ENCODE data around the gene CDH13. TPM values are rescaled to one million over a fixed set of nuclear protein-coding genes. Genes with fewer than 3 reads are reported as not detected.

CDH13 gene
- total RNA-seq, 1 donor from 2014 or later: 2.3 TPM

GRCh38 chr16:83603723-83604570 is 977.2 kb downstream of the CDH13 start:
- Mint-ChIP-seq H3K9me3 (ENCODE audit: unreplicated experiment) (no peaks in the 10 kb centered on the region), H3K27ac (ENCODE audit: unreplicated experiment) (no peak overlapping the region), H3K27me3 (ENCODE audit: unreplicated experiment) (no peaks in the 10 kb centered on the region), H3K4me1 (ENCODE audit: unreplicated experiment) (peaks cover 13% of the 10 kb centered on the region), H3K36me3 (ENCODE audit: low read depth, unreplicated experiment) (no peaks in the 10 kb centered on the region), H3K4me3 (ENCODE audit: unreplicated experiment) (no peak overlapping the region)
- TF ChIP-seq, protein P1, sequence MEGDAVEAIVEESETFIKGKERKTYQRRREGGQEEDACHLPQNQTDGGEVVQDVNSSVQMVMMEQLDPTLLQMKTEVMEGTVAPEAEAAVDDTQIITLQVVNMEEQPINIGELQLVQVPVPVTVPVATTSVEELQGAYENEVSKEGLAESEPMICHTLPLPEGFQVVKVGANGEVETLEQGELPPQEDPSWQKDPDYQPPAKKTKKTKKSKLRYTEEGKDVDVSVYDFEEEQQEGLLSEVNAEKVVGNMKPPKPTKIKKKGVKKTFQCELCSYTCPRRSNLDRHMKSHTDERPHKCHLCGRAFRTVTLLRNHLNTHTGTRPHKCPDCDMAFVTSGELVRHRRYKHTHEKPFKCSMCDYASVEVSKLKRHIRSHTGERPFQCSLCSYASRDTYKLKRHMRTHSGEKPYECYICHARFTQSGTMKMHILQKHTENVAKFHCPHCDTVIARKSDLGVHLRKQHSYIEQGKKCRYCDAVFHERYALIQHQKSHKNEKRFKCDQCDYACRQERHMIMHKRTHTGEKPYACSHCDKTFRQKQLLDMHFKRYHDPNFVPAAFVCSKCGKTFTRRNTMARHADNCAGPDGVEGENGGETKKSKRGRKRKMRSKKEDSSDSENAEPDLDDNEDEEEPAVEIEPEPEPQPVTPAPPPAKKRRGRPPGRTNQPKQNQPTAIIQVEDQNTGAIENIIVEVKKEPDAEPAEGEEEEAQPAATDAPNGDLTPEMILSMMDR (IDR thresholded peaks at IDR 0.05; ENCODE audit: unreplicated experiment): no peak
- no peak for DNase-seq (ENCODE audit: low spot score)

GRCh38 chr16:83606486-83607030 is 979.8 kb downstream of the CDH13 start:
- TF ChIP-seq, protein P1 (IDR thresholded peaks at IDR 0.05; ENCODE audit: unreplicated experiment): no peak

GRCh38 chr16:83609178-83609577 is 982.4 kb downstream of the CDH13 start:
- Mint-ChIP-seq H3K27me3 (ENCODE audit: unreplicated experiment) (no peaks in the 10 kb centered on the region), H3K27ac (ENCODE audit: unreplicated experiment) (no peak overlapping the region), H3K9me3 (ENCODE audit: unreplicated experiment) (no peaks in the 10 kb centered on the region), H3K36me3 (ENCODE audit: low read depth, unreplicated experiment) (no peaks in the 10 kb centered on the region), H3K4me1 (ENCODE audit: unreplicated experiment) (peaks cover under 1% of the 10 kb centered on the region), H3K4me3 (ENCODE audit: unreplicated experiment) (no peak overlapping the region)
- no peak for DNase-seq (ENCODE audit: low spot score)
- TF ChIP-seq, protein P1 (IDR thresholded peaks at IDR 0.05; ENCODE audit: unreplicated experiment): no peak

More at GRCh38 chr16:83606486-83607030, 979.8 kb downstream of the CDH13 start:
- Mint-ChIP-seq H3K4me1 (ENCODE audit: unreplicated experiment) (peaks cover 13% of the 10 kb centered on the region), H3K4me3 (ENCODE audit: unreplicated experiment) (no peak overlapping the region), H3K27ac (ENCODE audit: unreplicated experiment) (no peak overlapping the region), H3K9me3 (ENCODE audit: unreplicated experiment) (no peaks in the 10 kb centered on the region), H3K27me3 (ENCODE audit: unreplicated experiment) (no peaks in the 10 kb centered on the region), H3K36me3 (ENCODE audit: low read depth, unreplicated experiment) (no peaks in the 10 kb centered on the region)
- no peak for DNase-seq (ENCODE audit: low spot score)

DNA sequence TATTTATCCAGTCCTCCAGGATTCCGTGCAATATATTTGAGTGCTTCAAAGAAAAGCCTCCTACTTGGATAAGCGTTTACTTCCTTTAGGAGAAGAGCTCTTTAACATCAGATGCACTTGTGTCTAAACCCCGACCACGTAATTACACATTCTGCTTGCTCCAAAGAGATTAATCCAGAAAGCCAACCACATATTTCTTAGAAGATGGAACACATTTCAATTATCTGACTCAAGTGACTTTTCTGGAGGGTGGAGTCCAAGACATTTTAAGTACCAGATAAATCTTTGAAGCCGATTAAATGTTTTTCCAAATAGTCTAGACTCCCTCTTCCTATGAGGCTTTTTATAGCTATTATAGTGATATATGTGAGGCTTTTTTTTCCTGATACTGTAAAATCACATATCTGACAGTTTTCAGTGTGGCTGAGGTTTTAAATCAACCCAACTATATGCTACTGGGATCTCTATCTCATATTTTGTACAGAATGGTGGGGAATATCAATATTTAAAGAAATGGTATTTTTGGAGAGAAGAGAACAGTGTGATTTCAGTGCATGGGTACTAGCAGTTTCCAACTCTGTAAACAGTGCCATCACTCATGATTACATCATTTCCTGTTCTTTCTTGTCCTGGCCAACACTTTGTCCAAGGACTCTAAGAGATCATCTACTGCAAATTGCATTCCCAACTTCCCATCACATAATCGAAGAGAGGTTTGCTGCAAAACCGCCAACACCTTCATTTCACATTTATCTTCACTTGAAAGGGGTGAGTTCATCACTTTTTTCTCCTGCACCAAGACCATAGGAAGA is 988.6 kb downstream of the CDH13 start:
- no peak for DNase-seq (ENCODE audit: low spot score)
- Mint-ChIP-seq H3K9me3 (ENCODE audit: unreplicated experiment) (no peaks in the 10 kb centered on the region), H3K4me1 (ENCODE audit: unreplicated experiment) (no peaks in the 10 kb centered on the region), H3K36me3 (ENCODE audit: low read depth, unreplicated experiment) (no peaks in the 10 kb centered on the region), H3K4me3 (ENCODE audit: unreplicated experiment) (no peak overlapping the region), H3K27ac (ENCODE audit: unreplicated experiment) (no peak overlapping the region), H3K27me3 (ENCODE audit: unreplicated experiment) (no peaks in the 10 kb centered on the region)
- TF ChIP-seq, protein P1 (IDR thresholded peaks at IDR 0.05; ENCODE audit: unreplicated experiment): no peak

Measured in endothelial cell (in vitro differentiated cells).